Midbrain (tissue), 1 donor: ENCODE measurements around the gene DLX2.

Experiments
- DNase-seq: peaks from one replicate; lab custom pipeline; 2025; lab: John Stamatoyannopoulos, UW

DLX2 gene

GRCh38 chr2:172053486-172053885 lies 49.2 kb downstream of the DLX2 start:
- DNase-seq: no peak

GRCh38 chr2:172052000-172052983 lies 50.4 kb downstream of the DLX2 start:
- DNase-seq: no peak

GRCh38 chr2:172050479-172051125 lies 52.1 kb downstream of the DLX2 start:
- DNase-seq: no peak

GRCh38 chr2:172049567-172050120 lies 53.1 kb downstream of the DLX2 start:
- no peak for DNase-seq
